GM20000 (cell line): ENCODE measurements around the gene ACSF2.

Source experiments
- DNase-seq: peaks from one replicate; pipeline ENCODE4 v3.0.0; 2012; ENCODE audit warnings: low spot score
- CTCF ChIP-seq: IDR thresholded peaks from 2 replicates; pipeline ENCODE4 v1.5.1; 2012; ENCODE audit warnings: mild to moderate bottlenecking, control low read depth; ENCODE audit errors: extremely low read depth, missing control alignments

The ACSF2 gene

GRCh38 chr17:50452630-50453300 is 26.7 kb downstream of the ACSF2 start:
- peak; percentile 25 for DNase-seq
- no peak for TF ChIP-seq CTCF

- no peak for TF ChIP-seq CTCF
- DNase-seq: no peak
Observed at GRCh38 chr17:50453901-50454300, 27.9 kb downstream of the ACSF2 start.

GRCh38 chr17:50457621-50458020 is 31.6 kb downstream of the ACSF2 start:
- TF ChIP-seq CTCF: no peak
- DNase-seq: no peak

- no peak for DNase-seq
- no peak for TF ChIP-seq CTCF
Observed at GRCh38 chr17:50458270-50458669, 32.3 kb downstream of the ACSF2 start.

- TF ChIP-seq CTCF: no peak
- DNase-seq: no peak
Observed at GRCh38 chr17:50458701-50459676, 33.0 kb downstream of the ACSF2 start.

GRCh38 chr17:50459756-50460155 is 33.7 kb downstream of the ACSF2 start:
- DNase-seq: no peak
- TF ChIP-seq CTCF: no peak
